Muscle of back (tissue), 11 donors: ENCODE results near the gene FHAD1. TPM values are rescaled to one million over a fixed set of nuclear protein-coding genes. Genes with fewer than 3 reads are reported as not detected.
"Not testable (repeated sequence)": the region's sequence is repeated elsewhere in the genome, so short reads cannot be mapped to it uniquely, and the experiment has no call there.

Source experiments
- DNase-seq, 3 donors: peaks; one replicate each; pipeline versions ENCODE4 v3.0.0 to v3.0.0-alpha.2; 2013
- polyA plus RNA-seq, 10 donors: library from polyadenylated mRNA; unstranded; fragments of 120-200 nt; gene quantifications; one replicate each; pipeline ENCODE4 v1.2.1, GENCODE V29; 2013; ENCODE audit not compliant: insufficient read length in 10 of 10

Gene FHAD1
- polyA plus RNA-seq, 10 donors: 0.52 to 2.6 (median 1.3) TPM

- not testable (repeated sequence) for DNase-seq
Observed at GRCh38 chr1:15434739-15435138, 187.7 kb downstream of the FHAD1 start.

DNA sequence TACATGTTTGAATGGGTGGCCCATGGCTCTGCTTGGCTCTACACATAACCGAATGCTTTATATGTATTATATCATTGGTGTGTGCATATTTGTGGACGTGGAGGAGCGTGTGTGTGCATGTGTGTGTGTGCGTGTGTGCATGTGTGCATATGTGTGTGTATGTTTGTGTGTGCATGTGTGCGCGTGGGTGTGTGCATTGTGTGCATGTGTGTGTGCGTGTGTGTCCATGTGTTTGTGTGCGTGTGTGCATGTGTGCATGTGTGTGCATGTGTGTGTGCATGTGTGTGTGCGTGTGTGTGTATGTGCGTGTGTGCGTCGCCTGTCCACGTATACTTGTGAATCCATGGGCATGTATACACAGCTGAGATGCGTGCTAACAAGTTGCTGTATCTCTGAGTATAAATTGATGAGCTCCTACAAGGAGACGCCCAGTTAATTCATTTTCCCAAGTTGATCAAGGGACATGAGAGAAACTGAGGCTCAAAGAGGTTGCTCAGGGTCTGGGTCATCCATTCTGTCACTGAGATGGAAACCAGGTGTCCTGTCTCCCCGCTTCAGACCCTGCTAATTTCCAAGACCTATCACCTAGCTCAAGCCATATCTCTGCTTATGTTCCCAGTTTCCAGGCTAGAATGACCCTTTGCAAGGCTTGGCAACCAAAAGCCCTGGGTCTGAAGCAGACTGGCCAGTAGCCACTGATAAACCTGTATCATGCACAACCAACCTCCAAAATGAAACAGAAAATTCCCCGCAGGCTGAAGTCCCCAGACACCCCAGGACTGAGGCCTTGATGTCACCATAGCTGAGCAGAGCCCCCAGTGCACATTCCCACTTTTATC lies 188.4 kb downstream of the FHAD1 start:
- DNase-seq: no peak

- DNase-seq: no peak
Observed at GRCh38 chr1:15436881-15437442, 189.9 kb downstream of the FHAD1 start.

DNA sequence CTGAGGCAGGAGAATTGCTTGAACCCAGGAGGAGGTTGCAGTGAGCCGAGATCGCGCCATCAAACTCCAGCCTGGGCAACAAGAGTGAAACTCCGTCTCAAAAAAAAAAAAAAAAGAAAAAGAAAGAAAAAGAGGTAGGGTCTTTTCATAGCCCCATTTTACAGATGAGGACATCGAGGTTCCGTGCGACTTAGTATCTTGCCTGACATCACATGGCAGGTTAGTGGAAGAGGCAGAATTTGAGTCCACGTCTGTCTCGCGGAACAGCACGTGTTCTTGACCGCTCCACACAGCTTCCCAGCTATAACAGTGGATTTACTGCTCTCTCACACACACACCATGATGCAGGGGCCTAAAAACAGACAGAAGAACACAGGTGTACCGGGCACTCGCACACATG lies 192.3 kb downstream of the FHAD1 start:
- DNase-seq: no peak

- DNase-seq: no peak
Observed at GRCh38 chr1:15440357-15440756, 193.3 kb downstream of the FHAD1 start.

DNA sequence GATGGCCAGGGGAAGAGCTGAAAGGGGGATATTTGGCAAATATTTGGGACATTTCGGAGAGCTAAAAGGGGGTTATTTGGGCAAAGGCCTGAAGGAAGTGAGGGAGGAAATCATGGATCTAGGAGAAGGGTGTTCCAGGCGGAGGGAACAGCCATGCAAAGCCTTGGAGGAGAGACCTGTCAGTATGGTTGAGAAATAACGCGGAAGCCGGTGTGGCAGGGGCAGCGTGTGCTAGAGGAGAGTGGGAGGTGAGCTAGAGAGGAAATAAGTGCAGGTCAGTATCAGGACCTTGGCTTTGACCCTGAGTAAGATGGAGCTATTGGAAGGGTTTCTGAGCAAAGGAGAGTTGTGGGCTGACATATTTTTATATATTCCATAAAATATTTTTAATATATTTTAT lies 194.2 kb downstream of the FHAD1 start:
- no peak for DNase-seq

DNA sequence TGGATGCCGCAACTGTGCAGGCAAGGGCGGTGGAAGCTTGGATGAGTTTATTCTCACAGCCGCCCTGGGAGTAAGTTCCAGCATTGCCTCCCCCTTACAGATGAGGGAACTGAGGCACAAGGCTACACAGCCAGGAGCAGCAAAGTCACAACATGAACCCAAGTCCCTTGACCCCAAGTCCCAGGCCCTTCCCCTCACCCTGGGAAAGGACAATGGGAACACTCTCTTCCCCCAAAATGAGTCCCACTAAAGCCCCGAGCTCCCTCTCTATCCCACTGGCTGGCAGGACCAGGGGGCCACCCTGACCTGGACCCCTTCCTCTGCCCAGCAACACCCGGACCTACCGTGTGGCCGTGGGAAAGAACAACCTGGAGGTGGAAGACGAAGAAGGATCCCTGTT lies 195.1 kb downstream of the FHAD1 start:
- DNase-seq: no peak

DNA sequence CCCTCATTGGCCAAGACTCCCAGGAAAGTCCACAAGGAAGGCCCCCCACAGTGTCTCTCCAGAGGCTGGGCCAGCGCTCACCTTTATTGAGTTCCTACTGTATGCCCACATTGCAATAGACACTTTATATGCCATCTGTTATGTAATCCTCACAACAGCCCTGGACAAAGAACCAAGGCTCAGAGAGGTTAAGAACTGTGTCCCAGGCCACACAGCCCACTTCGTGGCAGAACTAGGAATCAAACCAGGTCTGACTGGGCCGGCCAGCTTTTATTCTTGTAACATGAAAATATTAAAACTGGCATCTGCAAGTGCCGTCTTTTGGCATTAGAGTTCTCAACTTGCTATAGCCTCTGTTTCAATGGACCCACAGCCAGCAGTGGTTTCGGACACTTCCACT lies 195.7 kb downstream of the FHAD1 start:
- no peak for DNase-seq

- no peak for DNase-seq
Observed at GRCh38 chr1:15443281-15443680, 196.3 kb downstream of the FHAD1 start.

DNA sequence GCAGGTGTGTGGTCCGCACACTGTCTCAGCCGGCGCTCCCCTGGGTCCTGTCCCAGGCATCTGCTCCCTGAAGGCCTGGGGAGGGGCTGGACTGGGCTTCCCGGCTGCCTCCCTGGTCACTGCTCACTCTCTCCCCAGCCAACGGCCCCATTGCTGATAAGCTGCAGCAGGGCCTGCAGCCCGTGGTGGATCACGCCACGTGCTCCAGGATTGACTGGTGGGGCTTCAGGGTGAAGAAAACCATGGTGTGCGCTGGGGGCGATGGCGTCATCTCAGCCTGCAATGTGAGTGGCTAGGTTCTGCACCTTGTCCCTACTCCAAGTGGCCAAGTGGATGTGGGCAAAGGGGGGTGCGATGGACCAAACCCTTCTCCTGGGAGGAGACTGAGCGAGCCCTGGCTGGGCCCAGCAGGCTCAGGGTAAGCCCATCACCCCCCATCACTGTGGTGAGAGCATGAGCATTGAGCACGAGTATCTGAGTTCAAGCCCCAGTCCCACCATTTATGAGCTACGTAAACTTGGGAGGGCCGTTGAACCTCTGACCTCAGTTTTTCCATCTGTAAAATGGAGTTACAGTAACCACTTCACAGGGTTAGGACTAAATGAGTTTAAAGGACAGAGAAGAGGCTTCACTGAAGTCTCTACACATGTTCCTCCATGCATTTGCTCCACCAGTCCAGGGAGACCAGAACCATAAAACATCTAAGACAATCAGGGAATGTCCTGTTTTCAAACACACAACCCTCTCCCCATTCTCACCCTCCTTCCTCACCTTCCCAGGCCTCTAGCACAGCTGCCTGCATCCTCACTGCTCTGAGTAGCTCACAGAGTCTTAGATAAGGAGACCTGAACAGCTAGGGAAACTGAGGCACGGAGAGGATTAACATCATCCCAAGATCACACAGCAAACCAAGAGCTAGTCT lies 197.7 kb downstream of the FHAD1 start:
- no peak for DNase-seq

GRCh38 chr1:15445390-15446122 lies 198.5 kb downstream of the FHAD1 start:
- no peak for DNase-seq

DNA sequence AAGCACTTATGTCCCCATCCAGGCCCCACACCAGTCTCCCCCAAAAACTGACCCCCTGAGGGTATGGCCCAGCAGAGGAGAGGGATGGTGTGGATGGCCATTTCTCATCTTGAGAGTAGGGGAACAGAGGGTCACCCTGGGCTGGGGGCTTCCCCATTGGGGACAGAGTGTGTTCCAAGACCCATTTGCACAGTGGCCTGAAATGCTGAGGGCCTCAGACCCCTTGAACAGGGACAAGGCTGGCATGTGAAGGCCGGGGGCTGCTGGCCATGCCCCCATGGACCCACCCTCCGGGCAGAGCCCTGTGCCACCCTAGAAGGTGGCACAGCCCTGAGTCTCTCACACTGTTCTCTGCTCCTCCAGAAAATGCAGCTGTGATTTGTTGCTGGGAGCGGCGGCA lies 199.2 kb downstream of the FHAD1 start:
- DNase-seq: no peak

Other genes with a start within 250 kb of the FHAD1 start
- 1 to 10 TPM; 5.4 to 8.5 (median 7.3) TPM for gene TMEM51, start 93.5 kb upstream of the FHAD1 start, polyA plus RNA-seq
- 10 to 100 TPM; 19.6 to 30.9 (median 26.7) TPM for gene EFHD2, start 162.7 kb downstream of the FHAD1 start, polyA plus RNA-seq
- 1 to 10 TPM in 1 of 10 donors, under 1 TPM in 9; 0.13 to 1.4 (median 0.60) TPM for gene CTRC, start 191.2 kb downstream of the FHAD1 start, polyA plus RNA-seq
- under 1 TPM in 6 of 10 donors, not detected in 4; 0.20 to 0.80 (median 0.49) TPM for gene CELA2A, start 209.5 kb downstream of the FHAD1 start, polyA plus RNA-seq
- gene CELA2B, start 228.9 kb downstream of the FHAD1 start, polyA plus RNA-seq: 1 to 10 TPM; 1.3 to 5.5 (median 3.1) TPM